Measurements from ENCODE around the gene TCP10L. TPM values are rescaled to one million over a fixed set of nuclear protein-coding genes. Genes with fewer than 3 reads are reported as not detected.
"Not testable (repeated sequence)": the region's sequence is repeated elsewhere in the genome, so short reads cannot be mapped to it uniquely, and the experiment has no call there.

TCP10L gene
- total RNA-seq, 1 experiment from 2014 or later = 0.07 TPM

GRCh38 chr21:32610940-32611339, 25.6 kb upstream of the TCP10L start:
- Histone ChIP-seq H3K4me1 (ENCODE audit: low read length) (peaks cover 15% of the 10 kb centered on the region), H3K27ac (ENCODE audit: low read length) (peak overlapping the region; percentile 92; the same call in 1 of the 2 replicates), H3K9ac (ENCODE audit: low read length) (0 out of 2 replicates have a peak overlapping the region, but pooled peaks have one; percentile 27), H3K36me3 (ENCODE audit: insufficient read depth, low read length) (peaks cover 20% of the 10 kb centered on the region; the same call in 1 of the 2 replicates), H3K79me2 (ENCODE audit: low read length) (peaks cover 27% of the 10 kb centered on the region), H3K4me2 (ENCODE audit: low read depth, low read length, poor library complexity, severe bottlenecking) (peak overlapping the region; percentile 84), H3K4me3 (ENCODE audit: low read length) (peak overlapping the region; percentile 59)
- DNase-seq; H3K9me2 ChIP-seq (replicated peaks; ENCODE audit: insufficient read depth, low read length); H2AFZ ChIP-seq (ENCODE audit: low read length); H3K27me3 ChIP-seq (ENCODE audit: low read length); H3K9me3 ChIP-seq (ENCODE audit: low read length); H4K20me1 ChIP-seq (ENCODE audit: insufficient read depth, low read depth, low read length): not testable (repeated sequence)

- Histone ChIP-seq H3K79me2 (ENCODE audit: low read length) (peaks cover 27% of the 10 kb centered on the region), H4K20me1 (ENCODE audit: insufficient read depth, low read depth, low read length) (no peaks in the 10 kb centered on the region), H3K4me3 (ENCODE audit: low read length) (no peak overlapping the region), H3K27ac (ENCODE audit: low read length) (no peak overlapping the region), H3K4me1 (ENCODE audit: low read length) (peaks cover 15% of the 10 kb centered on the region), H3K9me3 (ENCODE audit: low read length) (no peaks in the 10 kb centered on the region), H3K36me3 (ENCODE audit: insufficient read depth, low read length) (peaks cover 29% of the 10 kb centered on the region; the same call in 1 of the 2 replicates), H3K9ac (ENCODE audit: low read length) (no peak overlapping the region), H3K9me2 (replicated peaks; ENCODE audit: insufficient read depth, low read length) (no peaks in the 10 kb centered on the region), H3K27me3 (ENCODE audit: low read length) (no peaks in the 10 kb centered on the region), H3K4me2 (ENCODE audit: low read depth, low read length, poor library complexity, severe bottlenecking) (no peak overlapping the region), H2AFZ (ENCODE audit: low read length) (no peak overlapping the region)
- no peak for DNase-seq
These were observed 23.5 kb upstream of the TCP10L start for GRCh38 chr21:32608851-32609250.

- no peaks in the 10 kb centered on the region for H4K20me1 ChIP-seq (ENCODE audit: insufficient read depth, low read depth, low read length)
- H3K9me3 ChIP-seq (ENCODE audit: low read length) = no peaks in the 10 kb centered on the region
- H3K4me3 ChIP-seq (ENCODE audit: low read length) = no peak overlapping the region
- H3K9me2 ChIP-seq (replicated peaks; ENCODE audit: insufficient read depth, low read length) = no peaks in the 10 kb centered on the region
- peaks cover 37% of the 10 kb centered on the region; the same call in 1 of the 2 replicates for H3K36me3 ChIP-seq (ENCODE audit: insufficient read depth, low read length)
- H2AFZ ChIP-seq (ENCODE audit: low read length) = no peak overlapping the region
- H3K9ac ChIP-seq (ENCODE audit: low read length) = no peak overlapping the region
- H3K79me2 ChIP-seq (ENCODE audit: low read length) = peaks cover 13% of the 10 kb centered on the region
- H3K27ac ChIP-seq (ENCODE audit: low read length) = no peak overlapping the region
- no peak for DNase-seq
- H3K4me2 ChIP-seq (ENCODE audit: low read depth, low read length, poor library complexity, severe bottlenecking) = no peak overlapping the region
- H3K27me3 ChIP-seq (ENCODE audit: low read length) = no peaks in the 10 kb centered on the region
- H3K4me1 ChIP-seq (ENCODE audit: low read length) = peaks cover 2% of the 10 kb centered on the region; the same call in 1 of the 2 replicates
These were observed 20.1 kb upstream of the TCP10L start for GRCh38 chr21:32605469-32605868.

GRCh38 chr21:32604464-32604863, 19.1 kb upstream of the TCP10L start:
- no peak overlapping the region for H2AFZ ChIP-seq (ENCODE audit: low read length)

GRCh38 chr21:32603131-32603530, 17.8 kb upstream of the TCP10L start:
- Histone ChIP-seq H3K4me3 (ENCODE audit: low read length) (no peak overlapping the region), H3K27ac (ENCODE audit: low read length) (no peak overlapping the region), H3K9me2 (replicated peaks; ENCODE audit: insufficient read depth, low read length) (no peaks in the 10 kb centered on the region), H3K9ac (ENCODE audit: low read length) (no peak overlapping the region), H2AFZ (ENCODE audit: low read length) (no peak overlapping the region), H3K79me2 (ENCODE audit: low read length) (no peaks in the 10 kb centered on the region), H4K20me1 (ENCODE audit: insufficient read depth, low read depth, low read length) (no peaks in the 10 kb centered on the region), H3K4me2 (ENCODE audit: low read depth, low read length, poor library complexity, severe bottlenecking) (no peak overlapping the region), H3K4me1 (ENCODE audit: low read length) (no peaks in the 10 kb centered on the region), H3K27me3 (ENCODE audit: low read length) (no peaks in the 10 kb centered on the region), H3K9me3 (ENCODE audit: low read length) (no peaks in the 10 kb centered on the region), H3K36me3 (ENCODE audit: insufficient read depth, low read length) (peaks cover 37% of the 10 kb centered on the region; the same call in 1 of the 2 replicates)
- DNase-seq = no peak

More at GRCh38 chr21:32604464-32604863, 19.1 kb upstream of the TCP10L start:
- peaks cover 5% of the 10 kb centered on the region for H3K79me2 ChIP-seq (ENCODE audit: low read length)
- H3K9ac ChIP-seq (ENCODE audit: low read length) = no peak overlapping the region
- no peak overlapping the region for H3K4me3 ChIP-seq (ENCODE audit: low read length)
- H3K4me2 ChIP-seq (ENCODE audit: low read depth, low read length, poor library complexity, severe bottlenecking) = no peak overlapping the region
- no peaks in the 10 kb centered on the region for H3K9me2 ChIP-seq (replicated peaks; ENCODE audit: insufficient read depth, low read length)
- no peaks in the 10 kb centered on the region for H3K9me3 ChIP-seq (ENCODE audit: low read length)
- H3K36me3 ChIP-seq (ENCODE audit: insufficient read depth, low read length) = peaks cover 43% of the 10 kb centered on the region; the same call in 1 of the 2 replicates
- no peaks in the 10 kb centered on the region for H3K4me1 ChIP-seq (ENCODE audit: low read length)
- H3K27ac ChIP-seq (ENCODE audit: low read length) = no peak overlapping the region
- no peak for DNase-seq
- no peaks in the 10 kb centered on the region for H3K27me3 ChIP-seq (ENCODE audit: low read length)
- H4K20me1 ChIP-seq (ENCODE audit: insufficient read depth, low read depth, low read length) = no peaks in the 10 kb centered on the region

GRCh38 chr21:32602099-32602498, 16.8 kb upstream of the TCP10L start:
- Histone ChIP-seq H3K4me1 (ENCODE audit: low read length) (no peaks in the 10 kb centered on the region), H3K79me2 (ENCODE audit: low read length) (no peaks in the 10 kb centered on the region), H3K36me3 (ENCODE audit: insufficient read depth, low read length) (peaks cover 33% of the 10 kb centered on the region; the same call in 1 of the 2 replicates), H3K9me3 (ENCODE audit: low read length) (no peaks in the 10 kb centered on the region), H4K20me1 (ENCODE audit: insufficient read depth, low read depth, low read length) (no peaks in the 10 kb centered on the region), H3K27me3 (ENCODE audit: low read length) (no peaks in the 10 kb centered on the region), H3K4me3 (ENCODE audit: low read length) (no peak overlapping the region), H3K9me2 (replicated peaks; ENCODE audit: insufficient read depth, low read length) (no peaks in the 10 kb centered on the region), H3K27ac (ENCODE audit: low read length) (no peak overlapping the region), H3K4me2 (ENCODE audit: low read depth, low read length, poor library complexity, severe bottlenecking) (no peak overlapping the region), H2AFZ (ENCODE audit: low read length) (no peak overlapping the region), H3K9ac (ENCODE audit: low read length) (no peak overlapping the region)
- no peak for DNase-seq

GRCh38 chr21:32599526-32599925, 14.2 kb upstream of the TCP10L start:
- no peaks in the 10 kb centered on the region for H3K4me1 ChIP-seq (ENCODE audit: low read length)
- no peak overlapping the region for H3K4me2 ChIP-seq (ENCODE audit: low read depth, low read length, poor library complexity, severe bottlenecking)
- no peaks in the 10 kb centered on the region for H3K9me3 ChIP-seq (ENCODE audit: low read length)
- no peak overlapping the region for H3K9ac ChIP-seq (ENCODE audit: low read length)
- H3K79me2 ChIP-seq (ENCODE audit: low read length) = no peaks in the 10 kb centered on the region
- H3K4me3 ChIP-seq (ENCODE audit: low read length) = no peak overlapping the region
- no peak for DNase-seq
- no peaks in the 10 kb centered on the region for H3K9me2 ChIP-seq (replicated peaks; ENCODE audit: insufficient read depth, low read length)
- H3K27ac ChIP-seq (ENCODE audit: low read length) = no peak overlapping the region
- H2AFZ ChIP-seq (ENCODE audit: low read length) = no peak overlapping the region
- peaks cover 23% of the 10 kb centered on the region; the same call in 1 of the 2 replicates for H3K36me3 ChIP-seq (ENCODE audit: insufficient read depth, low read length)
- no peaks in the 10 kb centered on the region for H3K27me3 ChIP-seq (ENCODE audit: low read length)
- H4K20me1 ChIP-seq (ENCODE audit: insufficient read depth, low read depth, low read length) = no peaks in the 10 kb centered on the region

- no peak overlapping the region for H3K4me2 ChIP-seq (ENCODE audit: low read depth, low read length, poor library complexity, severe bottlenecking)
- DNase-seq = no peak
- H3K36me3 ChIP-seq (ENCODE audit: insufficient read depth, low read length) = peaks cover 21% of the 10 kb centered on the region; the same call in 1 of the 2 replicates
- no peaks in the 10 kb centered on the region for H3K4me1 ChIP-seq (ENCODE audit: low read length)
- no peak overlapping the region for H2AFZ ChIP-seq (ENCODE audit: low read length)
- H3K9ac ChIP-seq (ENCODE audit: low read length) = no peak overlapping the region
- no peaks in the 10 kb centered on the region for H3K79me2 ChIP-seq (ENCODE audit: low read length)
- H4K20me1 ChIP-seq (ENCODE audit: insufficient read depth, low read depth, low read length) = no peaks in the 10 kb centered on the region
- no peaks in the 10 kb centered on the region for H3K27me3 ChIP-seq (ENCODE audit: low read length)
- no peak overlapping the region for H3K4me3 ChIP-seq (ENCODE audit: low read length)
- H3K9me2 ChIP-seq (replicated peaks; ENCODE audit: insufficient read depth, low read length) = no peaks in the 10 kb centered on the region
- H3K27ac ChIP-seq (ENCODE audit: low read length) = no peak overlapping the region
- no peaks in the 10 kb centered on the region for H3K9me3 ChIP-seq (ENCODE audit: low read length)
These were observed 13.8 kb upstream of the TCP10L start for GRCh38 chr21:32599091-32599490.

Measured in Karpas-422 (cell line).